ENCODE results near the gene MICALL2. TPM values are rescaled to one million over a fixed set of nuclear protein-coding genes. Genes with fewer than 3 reads are reported as not detected.

The MICALL2 gene
- total RNA-seq, 2 donors from 2014 or later, result 1.8 to 5.1 TPM

DNA sequence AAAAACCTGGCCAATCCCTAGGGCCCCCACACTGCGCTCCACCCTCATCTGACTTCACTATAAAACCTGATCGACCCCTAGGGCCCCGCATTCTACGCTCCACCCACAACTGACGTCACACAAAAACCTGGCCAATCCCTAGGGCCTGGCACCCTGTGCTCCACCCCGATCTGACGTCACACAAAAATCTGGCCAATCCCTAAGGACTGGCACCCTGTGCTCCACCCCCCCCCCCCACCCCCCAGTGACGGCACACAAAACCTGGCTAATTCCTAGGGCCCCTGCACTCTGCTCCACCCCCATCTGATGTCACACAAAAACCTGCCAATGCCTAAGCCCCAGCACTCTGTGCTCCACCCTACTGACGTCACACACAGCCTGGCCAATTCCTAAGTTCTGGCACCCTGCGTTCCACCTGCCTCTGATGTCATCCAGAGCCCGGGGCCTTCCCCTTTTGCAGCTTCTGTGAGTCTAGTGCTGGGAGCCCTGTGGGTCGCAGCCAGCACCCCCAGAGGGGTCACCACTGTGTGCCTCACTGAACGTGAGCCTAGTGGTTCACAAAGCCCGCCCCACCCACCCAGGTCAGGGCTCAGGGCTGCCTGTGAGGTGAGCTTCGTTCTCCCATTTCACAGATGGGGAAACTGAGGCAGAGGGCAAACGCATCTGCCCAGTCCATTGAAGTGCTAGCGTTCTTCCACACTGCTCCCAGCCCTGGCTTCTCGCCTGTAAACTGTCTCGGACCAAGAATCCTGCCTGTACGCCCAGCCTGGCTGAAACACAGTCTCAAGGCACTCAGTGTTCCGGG, 40.6 kb downstream of the MICALL2 start:
- H3K4me3 Mint-ChIP-seq, result peak overlapping the region; percentile 45
- H3K27ac Mint-ChIP-seq, result peak overlapping the region; percentile 36
- ATAC-seq (replicated peaks), result no peak
- H3K9me3 Mint-ChIP-seq, result no peaks in the 10 kb centered on the region
- no peaks in the 10 kb centered on the region for H3K36me3 Mint-ChIP-seq (ENCODE audit: low read depth)
- peaks cover 14% of the 10 kb centered on the region for H3K27me3 Mint-ChIP-seq
- peaks cover 15% of the 10 kb centered on the region for H3K4me1 Mint-ChIP-seq

- Mint-ChIP-seq H3K27me3 (peaks cover 7% of the 10 kb centered on the region), H3K36me3 (ENCODE audit: low read depth) (no peaks in the 10 kb centered on the region), H3K4me1 (peaks cover 19% of the 10 kb centered on the region), H3K27ac (no peak overlapping the region), H3K4me3 (no peak overlapping the region), H3K9me3 (no peaks in the 10 kb centered on the region)
- ATAC-seq (replicated peaks), result no peak
Measured at GRCh38 chr7:1415389-1415990, 43.8 kb downstream of the MICALL2 start.

GRCh38 chr7:1413936-1414639, 45.2 kb downstream of the MICALL2 start:
- Mint-ChIP-seq H3K4me1 (peaks cover 19% of the 10 kb centered on the region), H3K27me3 (peaks cover 7% of the 10 kb centered on the region), H3K36me3 (ENCODE audit: low read depth) (no peaks in the 10 kb centered on the region), H3K9me3 (no peaks in the 10 kb centered on the region), H3K27ac (no peak overlapping the region), H3K4me3 (no peak overlapping the region)
- ATAC-seq (replicated peaks), result no peak

- peak; percentile 78 for ATAC-seq (replicated peaks)
- Mint-ChIP-seq H3K4me3 (peak overlapping the region; percentile 70), H3K27me3 (peaks cover 7% of the 10 kb centered on the region), H3K4me1 (peaks cover 11% of the 10 kb centered on the region), H3K36me3 (ENCODE audit: low read depth) (no peaks in the 10 kb centered on the region), H3K9me3 (no peaks in the 10 kb centered on the region), H3K27ac (peak overlapping the region; percentile 47)
Measured at GRCh38 chr7:1412322-1413261, 46.7 kb downstream of the MICALL2 start.

- H3K9me3 Mint-ChIP-seq, result no peaks in the 10 kb centered on the region
- H3K27ac Mint-ChIP-seq, result no peak overlapping the region
Measured at GRCh38 chr7:1411414-1411813, 47.9 kb downstream of the MICALL2 start.

GRCh38 chr7:1410992-1411391, 48.3 kb downstream of the MICALL2 start:
- H3K27me3 Mint-ChIP-seq, result peaks cover 6% of the 10 kb centered on the region
- no peaks in the 10 kb centered on the region for H3K9me3 Mint-ChIP-seq
- H3K4me3 Mint-ChIP-seq, result no peak overlapping the region
- no peaks in the 10 kb centered on the region for H3K36me3 Mint-ChIP-seq (ENCODE audit: low read depth)
- peaks cover 4% of the 10 kb centered on the region for H3K4me1 Mint-ChIP-seq
- ATAC-seq (replicated peaks), result no peak
- H3K27ac Mint-ChIP-seq, result no peak overlapping the region

More at GRCh38 chr7:1411414-1411813, 47.9 kb downstream of the MICALL2 start:
- H3K36me3 Mint-ChIP-seq (ENCODE audit: low read depth), result no peaks in the 10 kb centered on the region
- peaks cover 7% of the 10 kb centered on the region for H3K27me3 Mint-ChIP-seq
- H3K4me3 Mint-ChIP-seq, result no peak overlapping the region
- no peak for ATAC-seq (replicated peaks)
- H3K4me1 Mint-ChIP-seq, result peaks cover 4% of the 10 kb centered on the region

- no peaks in the 10 kb centered on the region for H3K9me3 Mint-ChIP-seq
- no peak overlapping the region for H3K4me3 Mint-ChIP-seq
- H3K27me3 Mint-ChIP-seq, result peaks cover 6% of the 10 kb centered on the region
- H3K27ac Mint-ChIP-seq, result no peak overlapping the region
- H3K36me3 Mint-ChIP-seq (ENCODE audit: low read depth), result no peaks in the 10 kb centered on the region
- ATAC-seq (replicated peaks), result no peak
- H3K4me1 Mint-ChIP-seq, result peaks cover 4% of the 10 kb centered on the region
Measured at GRCh38 chr7:1409555-1409954, 49.7 kb downstream of the MICALL2 start.

DNA sequence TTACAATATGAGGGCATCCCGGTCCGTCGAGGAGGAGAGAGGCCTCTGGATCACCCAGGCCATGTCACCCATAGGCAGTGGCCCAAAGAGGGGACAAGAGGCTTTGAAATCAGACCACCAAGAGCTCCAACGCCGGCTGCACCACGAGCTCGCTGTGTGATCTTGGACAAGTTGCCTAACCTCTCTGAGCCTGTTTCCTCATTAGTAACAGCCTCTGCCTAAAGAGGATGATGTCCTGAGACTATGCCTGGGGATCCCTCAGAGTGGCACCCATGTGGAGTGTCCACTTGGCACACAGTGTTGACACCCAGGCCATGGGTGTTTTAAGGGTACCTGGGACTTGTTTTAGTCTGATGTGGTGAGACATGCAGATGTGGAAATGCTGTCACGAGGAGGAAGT, 50.8 kb downstream of the MICALL2 start:
- Mint-ChIP-seq H3K4me1 (peaks cover 11% of the 10 kb centered on the region), H3K36me3 (ENCODE audit: low read depth) (no peaks in the 10 kb centered on the region), H3K9me3 (no peaks in the 10 kb centered on the region), H3K27ac (no peak overlapping the region), H3K4me3 (no peak overlapping the region), H3K27me3 (peaks cover 14% of the 10 kb centered on the region)
- ATAC-seq (replicated peaks), result no peak

DNA sequence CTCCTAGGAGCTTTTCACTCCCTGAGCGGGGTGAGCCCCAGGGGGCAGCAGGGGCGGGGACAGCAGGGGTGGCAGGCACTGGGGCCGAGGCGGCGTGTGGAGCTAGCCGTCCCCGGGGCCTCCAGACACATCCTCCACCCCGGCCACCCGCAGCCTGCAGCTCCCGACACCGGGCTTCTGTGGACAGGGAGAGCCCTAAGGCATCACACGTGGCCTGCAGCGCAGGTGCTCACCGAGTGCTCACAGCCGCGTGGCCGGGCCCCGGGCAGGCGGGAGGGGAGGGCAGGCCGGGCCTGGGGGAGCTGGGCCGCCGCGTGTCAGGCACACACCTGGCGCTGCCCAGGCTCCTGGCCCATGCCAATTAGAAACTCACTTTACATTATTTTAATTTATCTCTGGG, 51.4 kb downstream of the MICALL2 start:
- no peaks in the 10 kb centered on the region for H3K36me3 Mint-ChIP-seq (ENCODE audit: low read depth)

DNA sequence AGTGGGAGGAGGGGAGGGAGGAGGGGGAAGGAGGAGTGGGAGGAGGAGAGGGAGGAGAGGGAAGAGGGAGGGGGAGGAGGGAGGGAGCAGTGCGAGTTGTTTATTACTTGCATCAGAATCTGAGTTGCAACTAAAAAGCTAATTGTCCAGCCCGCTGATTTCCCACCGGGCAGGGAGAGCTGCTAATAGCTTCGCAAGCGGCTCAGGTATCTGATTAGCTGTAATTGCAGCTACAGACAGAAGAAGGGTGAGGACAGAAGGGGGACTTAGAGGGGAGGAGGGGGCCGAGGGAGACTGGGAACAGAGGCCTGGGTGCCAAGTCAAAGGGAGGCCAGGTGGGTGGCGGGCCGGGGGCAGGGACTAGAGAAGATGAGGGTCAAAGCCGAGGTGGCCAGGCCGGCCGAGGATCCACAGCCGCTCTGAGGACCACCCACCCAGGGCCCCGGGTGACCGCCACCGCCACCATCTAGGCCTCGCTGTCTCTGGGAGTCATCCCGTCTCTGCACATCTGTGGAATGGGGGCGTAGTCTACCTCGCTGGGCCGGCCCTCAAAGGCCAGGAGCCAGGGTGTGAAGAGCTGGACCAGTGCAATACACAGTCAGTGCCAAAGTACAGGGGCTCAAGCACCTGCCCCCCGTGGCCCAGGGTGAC, 54.2 kb downstream of the MICALL2 start:
- H3K4me1 Mint-ChIP-seq, result peaks cover 7% of the 10 kb centered on the region
- peaks cover 37% of the 10 kb centered on the region for H3K27me3 Mint-ChIP-seq
- no peaks in the 10 kb centered on the region for H3K36me3 Mint-ChIP-seq (ENCODE audit: low read depth)
- ATAC-seq (replicated peaks), result no peak
- peaks cover 3% of the 10 kb centered on the region for H3K9me3 Mint-ChIP-seq
- no peak overlapping the region for H3K27ac Mint-ChIP-seq
- no peak overlapping the region for H3K4me3 Mint-ChIP-seq

More for the DNA sequence above, 51.4 kb downstream of the MICALL2 start:
- H3K9me3 Mint-ChIP-seq, result no peaks in the 10 kb centered on the region
- no peak overlapping the region for H3K4me3 Mint-ChIP-seq
- peaks cover 17% of the 10 kb centered on the region for H3K27me3 Mint-ChIP-seq
- ATAC-seq (replicated peaks), result no peak
- H3K4me1 Mint-ChIP-seq, result peaks cover 8% of the 10 kb centered on the region
- no peak overlapping the region for H3K27ac Mint-ChIP-seq

GRCh38 chr7:1404460-1404809, 54.8 kb downstream of the MICALL2 start:
- no peak for ATAC-seq (replicated peaks)
- Mint-ChIP-seq H3K4me3 (no peak overlapping the region), H3K36me3 (ENCODE audit: low read depth) (no peaks in the 10 kb centered on the region), H3K9me3 (peaks cover 3% of the 10 kb centered on the region), H3K27ac (no peak overlapping the region), H3K4me1 (peaks cover 7% of the 10 kb centered on the region), H3K27me3 (peaks cover 37% of the 10 kb centered on the region)

GRCh38 chr7:1403638-1404459, 55.4 kb downstream of the MICALL2 start:
- Mint-ChIP-seq H3K9me3 (peaks cover 3% of the 10 kb centered on the region), H3K36me3 (ENCODE audit: low read depth) (no peaks in the 10 kb centered on the region), H3K4me3 (no peak overlapping the region), H3K4me1 (peaks cover 7% of the 10 kb centered on the region), H3K27me3 (peaks cover 41% of the 10 kb centered on the region), H3K27ac (no peak overlapping the region)
- no peak for ATAC-seq (replicated peaks)
